ENCODE measurements around the gene USP7. TPM values are rescaled to one million over a fixed set of nuclear protein-coding genes. Genes with fewer than 3 reads are reported as not detected.

Gene USP7
- total and polyA plus RNA-seq, 10 of the 15 experiments (the other 5 are each of a cell fraction or from before 2014, with no cell fraction given): 16.2 to 133 (median 60.5) TPM

DNA sequence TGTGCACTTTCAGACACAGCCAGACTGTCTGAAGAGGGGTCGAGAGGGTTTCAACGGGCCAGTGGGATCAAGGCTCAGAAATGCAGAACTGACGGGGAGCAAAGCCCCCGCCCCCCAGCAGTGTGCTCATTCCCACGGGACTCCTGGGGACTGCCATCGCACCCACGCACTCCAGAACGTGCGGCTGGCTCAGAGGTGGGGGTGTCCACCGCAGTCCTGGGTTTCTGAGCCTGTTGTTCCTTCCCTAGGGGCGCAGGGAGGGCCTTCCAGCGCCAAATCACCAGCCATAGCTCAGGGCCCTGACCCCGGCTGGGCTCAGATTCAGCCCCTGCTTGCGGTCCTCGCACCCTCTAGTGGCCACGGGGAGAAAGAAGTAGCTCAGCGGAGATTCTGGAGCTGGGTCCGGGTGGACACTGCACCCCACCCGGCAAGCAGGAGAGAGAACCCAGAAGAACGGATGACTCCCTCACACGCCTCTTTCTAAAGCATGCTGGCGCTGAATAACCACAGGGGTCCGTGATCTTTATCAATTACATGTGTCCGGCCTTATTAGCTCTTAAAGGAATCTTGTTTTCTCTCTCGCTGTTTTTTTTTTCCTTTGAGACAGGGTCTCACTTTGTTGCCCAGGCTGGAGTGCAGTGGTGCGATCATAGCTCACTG lies 45.0 kb upstream of the USP7 start (continued):
- TF ChIP-seq CBX3 (IDR thresholded peaks at IDR 0.05; ENCODE audit: borderline replicate concordance, low read depth): no peak
- TF ChIP-seq, protein P1, sequence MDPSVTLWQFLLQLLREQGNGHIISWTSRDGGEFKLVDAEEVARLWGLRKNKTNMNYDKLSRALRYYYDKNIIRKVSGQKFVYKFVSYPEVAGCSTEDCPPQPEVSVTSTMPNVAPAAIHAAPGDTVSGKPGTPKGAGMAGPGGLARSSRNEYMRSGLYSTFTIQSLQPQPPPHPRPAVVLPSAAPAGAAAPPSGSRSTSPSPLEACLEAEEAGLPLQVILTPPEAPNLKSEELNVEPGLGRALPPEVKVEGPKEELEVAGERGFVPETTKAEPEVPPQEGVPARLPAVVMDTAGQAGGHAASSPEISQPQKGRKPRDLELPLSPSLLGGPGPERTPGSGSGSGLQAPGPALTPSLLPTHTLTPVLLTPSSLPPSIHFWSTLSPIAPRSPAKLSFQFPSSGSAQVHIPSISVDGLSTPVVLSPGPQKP (IDR thresholded peaks at IDR 0.05; ENCODE audit: low read depth, low read length): no peak
- TF ChIP-seq PML (IDR thresholded peaks at IDR 0.05; ENCODE audit: low read length): no peak
- peak; percentile 43 for TF ChIP-seq RELA (IDR thresholded peaks at IDR 0.05; ENCODE audit: borderline replicate concordance, partially characterized antibody)
- no peak for TF ChIP-seq SREBF2 (IDR thresholded peaks at IDR 0.05; ENCODE audit: low read length)
- no peak for TF ChIP-seq ATF7 (IDR thresholded peaks at IDR 0.05; ENCODE audit: low read depth)
- no peak for TF ChIP-seq RFX5 (IDR thresholded peaks at IDR 0.05; ENCODE audit: low read depth, low read length)
- TF ChIP-seq EP300 (IDR thresholded peaks at IDR 0.05; ENCODE audit: borderline replicate concordance in 1 of 2, control insufficient read depth in 1 of 2, low read depth in 2 of 2, low read length in 2 of 2): no peak
- TF ChIP-seq TARDBP (IDR thresholded peaks at IDR 0.05; ENCODE audit: borderline replicate concordance): no peak
- no peak for TF ChIP-seq CHD4 (IDR thresholded peaks at IDR 0.05)
- no peak for TF ChIP-seq CHD2 (IDR thresholded peaks at IDR 0.05; ENCODE audit: borderline replicate concordance, low read depth, low read length)
- TF ChIP-seq ATF2 (IDR thresholded peaks at IDR 0.05; ENCODE audit: low read length): no peak
- TF ChIP-seq BHLHE40 (IDR thresholded peaks at IDR 0.05; ENCODE audit: borderline replicate concordance in 1 of 2, low read depth in 2 of 2, low read length in 1 of 2): peak; percentile 72 to 89
- TF ChIP-seq SMARCA5 (IDR thresholded peaks at IDR 0.05): peak; percentile 48; the same call in 1 of the 2 replicates
- TF ChIP-seq BRCA1 (IDR thresholded peaks at IDR 0.05; ENCODE audit: low read depth, low read length): no peak
- no peak for TF ChIP-seq KLF5 (IDR thresholded peaks at IDR 0.05; ENCODE audit: partially characterized antibody)
- TF ChIP-seq MEF2A (IDR thresholded peaks at IDR 0.05; ENCODE audit: insufficient read depth, low read depth, low read length): 0 out of 2 replicates have a peak, but pooled peaks have one; percentile 12
- no peak for TF ChIP-seq RCOR1 (conservative IDR thresholded peaks at IDR 0.05; ENCODE audit: low read depth, low read length)
- TF ChIP-seq PBX3 (IDR thresholded peaks at IDR 0.05; ENCODE audit: insufficient replicate concordance, low read depth, low read length): no peak
- TF ChIP-seq BCL11A (IDR thresholded peaks at IDR 0.05; ENCODE audit: low read depth, low read length): no peak
- no peak for TF ChIP-seq IRF3 (IDR thresholded peaks at IDR 0.05)
- TF ChIP-seq EGR1 (IDR thresholded peaks at IDR 0.05; ENCODE audit: borderline replicate concordance in 1 of 2, low read depth in 2 of 2, low read length in 2 of 2): peak in 1 of 2 experiments; percentile 57; a peak in 1 of 3 replicates

All from GM12878 (cell line).